Measurements from ENCODE around the gene TRIM68. TPM values are rescaled to one million over a fixed set of nuclear protein-coding genes. Genes with fewer than 3 reads are reported as not detected.

TRIM68 gene
- total and polyA plus RNA-seq, 2 of the 13 experiments (the other 11 are each of a cell fraction or from before 2014, with no cell fraction given): not detected

DNA sequence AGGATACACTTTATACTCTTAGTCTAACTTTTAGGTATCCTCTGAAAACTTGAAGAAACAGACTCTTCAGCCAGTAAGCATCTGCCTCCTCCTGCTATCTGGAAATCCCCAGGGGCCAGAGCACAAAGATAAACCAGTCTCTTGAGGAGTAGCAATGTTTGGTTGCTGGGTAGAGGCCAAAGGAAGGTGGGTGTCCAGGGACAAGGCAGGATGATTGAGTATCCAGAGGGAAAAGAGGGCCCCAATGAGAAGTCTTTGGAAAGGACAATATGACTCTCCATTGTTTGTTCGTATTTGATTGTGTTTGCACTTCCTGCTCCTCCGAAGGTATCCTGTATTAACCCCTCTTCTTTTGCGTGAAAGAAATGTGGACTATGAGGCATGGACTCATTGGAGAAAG, 19.0 kb downstream of the TRIM68 start:
- no peaks in the 10 kb centered on the region for H3K79me2 ChIP-seq (ENCODE audit: insufficient read depth, low read length)
- POLR2A ChIA-PET: no interaction called here
- H3K4me1 ChIP-seq (ENCODE audit: insufficient read depth, low read length): no peaks in the 10 kb centered on the region
- no peaks in the 10 kb centered on the region for H4K20me1 ChIP-seq (ENCODE audit: insufficient read depth, low read length)
- in situ Hi-C loops (cut with HindIII; ENCODE audit: extremely low pct_ligation_motif_present, low pct_unique_long_range_greater_than_20kb): no loop called here
- ATAC-seq: no peak
- no peak overlapping the region for H3K4me3 ChIP-seq (replicated peaks in 1 of 3; ENCODE audit: insufficient read depth in 1 of 3, low read depth in 2 of 3, low read length in 3 of 3)
- H3K27ac ChIP-seq (ENCODE audit: extremely low read length, insufficient read depth, low read length): no peak overlapping the region
- TF ChIP-seq ZNF768 (CRISPR knock-in tag; IDR thresholded peaks at IDR 0.05): no peak
- no peak for TF ChIP-seq XBP1 (CRISPR knock-in tag; IDR thresholded peaks at IDR 0.05)
- no peak for TF ChIP-seq ZNF264 (CRISPR knock-in tag; IDR thresholded peaks at IDR 0.05)
- no peak for TF ChIP-seq ZNF563 (CRISPR knock-in tag; IDR thresholded peaks at IDR 0.05)
- TF ChIP-seq ZNF660 (CRISPR knock-in tag; IDR thresholded peaks at IDR 0.05; ENCODE audit: borderline replicate concordance, low read depth): no peak
- TF ChIP-seq HDAC1 (CRISPR knock-in tag; IDR thresholded peaks at IDR 0.05): no peak
- TF ChIP-seq, protein P1, sequence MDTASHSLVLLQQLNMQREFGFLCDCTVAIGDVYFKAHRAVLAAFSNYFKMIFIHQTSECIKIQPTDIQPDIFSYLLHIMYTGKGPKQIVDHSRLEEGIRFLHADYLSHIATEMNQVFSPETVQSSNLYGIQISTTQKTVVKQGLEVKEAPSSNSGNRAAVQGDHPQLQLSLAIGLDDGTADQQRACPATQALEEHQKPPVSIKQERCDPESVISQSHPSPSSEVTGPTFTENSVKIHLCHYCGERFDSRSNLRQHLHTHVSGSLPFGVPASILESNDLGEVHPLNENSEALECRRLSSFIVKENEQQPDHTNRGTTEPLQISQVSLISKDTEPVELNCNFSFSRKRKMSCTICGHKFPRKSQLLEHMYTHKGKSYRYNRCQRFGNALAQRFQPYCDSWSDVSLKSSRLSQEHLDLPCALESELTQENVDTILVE (CRISPR knock-in tag; IDR thresholded peaks at IDR 0.05): no peak
- no peak for TF ChIP-seq PHF5A (CRISPR knock-in tag; IDR thresholded peaks at IDR 0.05; ENCODE audit: low read depth, unreplicated experiment)
- no peak for TF ChIP-seq ZNF317 (CRISPR knock-in tag; IDR thresholded peaks at IDR 0.05)
- no peak for TF ChIP-seq ZNF329 (CRISPR knock-in tag; IDR thresholded peaks at IDR 0.05; ENCODE audit: low read depth)
- TF ChIP-seq ZSCAN29 (CRISPR knock-in tag; conservative IDR thresholded peaks at IDR 0.05): no peak
- TF ChIP-seq ZSCAN31 (CRISPR knock-in tag; IDR thresholded peaks at IDR 0.05; ENCODE audit: low read depth): no peak
- TF ChIP-seq, protein P2, sequence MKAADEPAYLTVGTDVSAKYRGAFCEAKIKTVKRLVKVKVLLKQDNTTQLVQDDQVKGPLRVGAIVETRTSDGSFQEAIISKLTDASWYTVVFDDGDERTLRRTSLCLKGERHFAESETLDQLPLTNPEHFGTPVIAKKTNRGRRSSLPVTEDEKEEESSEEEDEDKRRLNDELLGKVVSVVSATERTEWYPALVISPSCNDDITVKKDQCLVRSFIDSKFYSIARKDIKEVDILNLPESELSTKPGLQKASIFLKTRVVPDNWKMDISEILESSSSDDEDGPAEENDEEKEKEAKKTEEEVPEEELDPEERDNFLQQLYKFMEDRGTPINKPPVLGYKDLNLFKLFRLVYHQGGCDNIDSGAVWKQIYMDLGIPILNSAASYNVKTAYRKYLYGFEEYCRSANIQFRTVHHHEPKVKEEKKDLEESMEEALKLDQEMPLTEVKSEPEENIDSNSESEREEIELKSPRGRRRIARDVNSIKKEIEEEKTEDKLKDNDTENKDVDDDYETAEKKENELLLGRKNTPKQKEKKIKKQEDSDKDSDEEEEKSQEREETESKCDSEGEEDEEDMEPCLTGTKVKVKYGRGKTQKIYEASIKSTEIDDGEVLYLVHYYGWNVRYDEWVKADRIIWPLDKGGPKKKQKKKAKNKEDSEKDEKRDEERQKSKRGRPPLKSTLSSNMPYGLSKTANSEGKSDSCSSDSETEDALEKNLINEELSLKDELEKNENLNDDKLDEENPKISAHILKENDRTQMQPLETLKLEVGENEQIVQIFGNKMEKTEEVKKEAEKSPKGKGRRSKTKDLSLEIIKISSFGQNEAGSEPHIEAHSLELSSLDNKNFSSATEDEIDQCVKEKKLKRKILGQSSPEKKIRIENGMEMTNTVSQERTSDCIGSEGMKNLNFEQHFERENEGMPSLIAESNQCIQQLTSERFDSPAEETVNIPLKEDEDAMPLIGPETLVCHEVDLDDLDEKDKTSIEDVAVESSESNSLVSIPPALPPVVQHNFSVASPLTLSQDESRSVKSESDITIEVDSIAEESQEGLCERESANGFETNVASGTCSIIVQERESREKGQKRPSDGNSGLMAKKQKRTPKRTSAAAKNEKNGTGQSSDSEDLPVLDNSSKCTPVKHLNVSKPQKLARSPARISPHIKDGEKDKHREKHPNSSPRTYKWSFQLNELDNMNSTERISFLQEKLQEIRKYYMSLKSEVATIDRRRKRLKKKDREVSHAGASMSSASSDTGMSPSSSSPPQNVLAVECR (CRISPR knock-in tag; IDR thresholded peaks at IDR 0.05; ENCODE audit: borderline replicate concordance): no peak
- TF ChIP-seq NFKB2 (CRISPR knock-in tag; IDR thresholded peaks at IDR 0.05; ENCODE audit: borderline replicate concordance): no peak
- TF ChIP-seq ZNF777 (CRISPR knock-in tag; IDR thresholded peaks at IDR 0.05): no peak
- no peak overlapping the region for H3K4me2 ChIP-seq (ENCODE audit: low read depth, low read length)
- CTCF ChIA-PET (ENCODE audit: low intra/inter-chr PET ratio, low total read pairs): no interaction called here
- 2% methylated on average over 3 of the region's 3 CpGs for whole genome bisulfite sequencing (ENCODE audit: low lambda C conversion rate)
- no peak overlapping the region for H2AFZ ChIP-seq (ENCODE audit: low read length)
- DNase-seq (ENCODE audit: low spot score): no peak
- no peak for FAIRE-seq
- no TSS peak for BruUV-seq (replicated peaks)
- intact Hi-C loops (cut with micrococcal nuclease; ENCODE audit: unreplicated experiment): no loop called here
- H3K9ac ChIP-seq (ENCODE audit: insufficient read depth, low read depth, low read length): no peak overlapping the region
- H3K36me3 ChIP-seq (replicated peaks in 1 of 2; ENCODE audit: control insufficient read depth in 1 of 2, insufficient read depth in 2 of 2, low read length in 2 of 2): no peaks in the 10 kb centered on the region
- no peaks in the 10 kb centered on the region for H3K9me3 ChIP-seq (ENCODE audit: low read length)
- no peaks in the 10 kb centered on the region for H3K27me3 ChIP-seq (ENCODE audit: control insufficient read depth in 1 of 2, insufficient read depth in 2 of 2, low read length in 2 of 2)

All from HepG2 (cell line).